ENCODE results near the gene MVB12A. TPM values are rescaled to one million over a fixed set of nuclear protein-coding genes. Genes with fewer than 3 reads are reported as not detected.

MVB12A gene
- 15.0 TPM for total RNA-seq

GRCh38 chr19:17419621-17420474 is at the start of gene MVB12A:
TSS of gene MVB12A (plus strand) at chr19:17420047. CDS start at chr19:17420136, 89 bp downstream.

DNA sequence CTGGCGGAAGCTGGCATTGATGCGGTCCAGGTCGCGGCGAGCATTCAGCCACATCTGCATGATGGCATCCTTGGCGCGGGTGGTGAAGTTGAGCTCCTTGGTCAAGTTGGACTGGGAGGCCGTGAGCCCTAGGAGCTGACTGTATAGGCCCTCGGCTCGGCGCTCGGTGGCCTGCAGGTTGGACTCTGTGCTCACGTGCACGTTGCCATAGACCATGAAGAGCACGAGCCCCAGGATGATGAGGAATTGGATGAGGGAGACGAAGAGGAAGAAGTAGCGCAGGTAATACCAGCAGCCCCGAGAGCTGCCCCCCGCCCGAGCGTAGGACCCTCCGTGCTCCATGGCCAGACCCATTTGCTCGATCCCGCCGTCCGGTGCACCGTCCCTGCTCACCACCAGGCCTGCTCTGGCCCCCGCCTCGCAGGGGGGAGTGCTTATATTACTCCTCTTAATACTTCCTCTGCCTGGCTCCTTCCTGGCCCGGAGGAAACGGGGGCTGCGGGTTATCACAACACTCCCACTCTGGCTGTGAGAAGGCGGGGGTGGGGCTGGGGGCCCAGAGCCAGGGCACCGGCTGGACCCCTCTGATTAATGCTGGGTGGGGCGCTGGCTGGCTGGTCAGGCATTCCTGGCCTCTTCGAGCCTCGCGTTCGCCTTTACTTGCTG is 42.8 kb upstream of the MVB12A start, which contains the start of gene PLVAP:
TSS of gene PLVAP (minus strand) at position 408 of the 666 bp plus-strand sequence. CDS start at position 354, 54 bp downstream.

GRCh38 chr19:17393914-17394313 is 25.9 kb upstream of the MVB12A start, which contains the start of gene CCDC194:
TSS of gene CCDC194 (minus strand) at chr19:17394196. CDS start at chr19:17394158, 38 bp downstream.

DNA sequence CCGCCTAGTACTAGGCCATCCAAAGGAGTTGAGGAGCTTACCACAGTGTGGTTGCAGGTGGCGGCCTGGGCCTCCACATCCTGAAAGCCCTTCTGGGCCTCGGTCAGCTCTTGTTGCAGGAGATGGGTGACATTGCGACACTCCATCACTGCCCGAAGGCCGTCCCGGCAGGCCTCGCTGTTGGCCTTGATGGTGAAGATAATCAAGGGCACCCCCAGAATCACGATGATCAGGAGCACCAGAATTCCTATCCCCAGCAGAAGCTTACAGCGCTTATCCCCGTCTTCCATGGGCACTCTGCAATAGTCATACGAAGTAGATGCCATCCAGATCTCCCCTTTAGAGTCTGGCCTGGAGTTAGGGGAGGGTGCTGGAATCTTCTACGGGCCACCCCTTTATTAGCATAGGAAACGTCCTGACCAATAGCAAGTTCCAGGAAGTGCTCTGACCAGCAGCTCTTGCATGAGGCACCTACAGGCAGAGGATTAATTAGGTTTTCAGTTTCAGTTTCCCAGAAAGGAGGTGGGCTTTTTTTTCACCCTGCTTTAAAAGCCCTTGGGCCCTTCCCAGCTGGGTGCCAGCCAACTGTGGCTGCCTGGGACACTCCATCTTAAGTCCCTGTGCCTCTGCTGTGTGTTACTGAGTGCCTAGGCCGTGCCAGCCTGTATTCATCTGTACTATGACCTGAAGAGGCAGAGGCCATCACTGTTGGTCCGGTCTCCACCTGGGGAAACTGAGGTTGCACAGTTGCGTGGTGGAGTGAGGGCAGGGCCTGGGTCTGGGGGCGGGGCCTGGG is 14.4 kb upstream of the MVB12A start, which contains the start of gene BST2:
TSS of gene BST2 (minus strand) at position 381 of the 796 bp plus-strand sequence. CDS start at position 326, 55 bp downstream.

GRCh38 chr19:17448131-17448967 is 28.5 kb downstream of the MVB12A start, which contains the start of gene TMEM221:
TSS of gene TMEM221 (minus strand) at chr19:17448668. CDS start at chr19:17448462, 206 bp downstream.

DNA sequence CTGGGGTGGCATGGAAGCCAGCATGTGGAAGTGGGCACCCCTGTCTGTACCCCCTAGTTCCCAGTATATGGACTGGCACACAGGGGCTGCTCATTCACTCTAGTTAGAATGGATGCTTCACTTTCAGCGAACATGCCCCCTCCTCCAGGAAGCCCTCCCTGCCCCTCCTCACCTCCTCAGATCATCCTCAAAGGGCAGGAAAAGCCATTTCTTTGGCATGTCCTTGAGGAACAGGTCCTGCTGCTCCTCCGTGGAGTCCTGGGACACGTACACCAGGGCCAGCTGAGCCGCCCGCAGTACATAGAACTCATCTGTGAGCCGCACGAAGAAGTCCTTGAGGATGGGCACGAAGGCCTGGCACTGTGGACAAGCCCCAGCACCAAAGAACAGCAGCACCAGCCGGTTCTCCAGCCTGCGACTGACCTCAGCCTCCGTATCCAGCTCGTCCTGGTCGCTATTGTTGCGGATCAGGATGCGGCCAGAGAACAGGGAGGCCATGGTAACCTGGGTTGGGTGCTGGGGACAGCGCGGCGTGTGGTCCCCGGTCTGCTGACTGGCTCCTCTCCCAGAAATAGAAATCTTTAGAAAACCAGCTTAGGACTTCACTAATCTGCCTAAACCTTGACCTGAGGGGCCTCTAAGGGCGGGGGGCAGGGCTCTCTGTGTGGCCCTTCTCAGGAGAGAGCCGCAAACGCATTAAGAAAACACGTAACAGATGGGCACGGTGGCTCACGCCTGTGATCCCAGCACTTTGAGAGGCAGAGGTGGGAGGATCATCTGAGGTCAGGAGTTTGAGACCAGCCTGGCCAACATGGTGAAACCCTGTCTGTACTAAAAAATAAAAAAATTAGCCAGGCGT is 40.8 kb downstream of the MVB12A start, which contains the start of gene NXNL1:
TSS of gene NXNL1 (minus strand) at position 555 of the 859 bp plus-strand sequence. CDS start at position 498, 57 bp downstream.

GRCh38 chr19:17470068-17470841 is 50.4 kb downstream of the MVB12A start, which contains the start of gene SLC27A1:
TSS of gene SLC27A1 (plus strand) at chr19:17470524. CDS start at chr19:17470541, 17 bp downstream.

Other genes with a start within 250 kb of the MVB12A start
- 19.4 TPM for gene USE1, start 204.7 kb upstream of the MVB12A start, total RNA-seq
- 0.94 TPM for gene OCEL1, start 193.8 kb upstream of the MVB12A start, total RNA-seq
- 7.8 TPM for gene NR2F6, start 174.1 kb upstream of the MVB12A start, total RNA-seq
- 1.3 TPM for gene USHBP1, start 155.3 kb upstream of the MVB12A start, total RNA-seq
- 61.3 TPM for gene BABAM1, start 152.6 kb upstream of the MVB12A start, total RNA-seq
- gene ANKLE1, start 138.1 kb upstream of the MVB12A start, total RNA-seq = 1.3 TPM
- 19.7 TPM for gene ABHD8, start 116.6 kb upstream of the MVB12A start, total RNA-seq
- 8.1 TPM for gene MRPL34, start 114.2 kb upstream of the MVB12A start, total RNA-seq
- 9.1 TPM for gene DDA1, start 110.5 kb upstream of the MVB12A start, total RNA-seq
- gene ANO8, start 85.2 kb upstream of the MVB12A start, total RNA-seq = 53.8 TPM
- gene GTPBP3, start 82.5 kb upstream of the MVB12A start, total RNA-seq = 18.8 TPM
- 2.2 TPM for gene PLVAP, start 42.7 kb upstream of the MVB12A start, total RNA-seq
- gene CCDC194, start 25.9 kb upstream of the MVB12A start, total RNA-seq = not detected
- 1.6 TPM for gene BST2, start 14.4 kb upstream of the MVB12A start, total RNA-seq
- 0.63 TPM for gene TMEM221, start 28.6 kb downstream of the MVB12A start, total RNA-seq
- gene NXNL1, start 40.9 kb downstream of the MVB12A start, total RNA-seq = not detected
- gene SLC27A1, start 50.5 kb downstream of the MVB12A start, total RNA-seq = 26.0 TPM
- gene PGLS, start 91.6 kb downstream of the MVB12A start, total RNA-seq = 51.0 TPM
- gene COLGALT1, start 135.6 kb downstream of the MVB12A start, total RNA-seq = 22.8 TPM